ENCODE results near the gene CLRN1.

DNA sequence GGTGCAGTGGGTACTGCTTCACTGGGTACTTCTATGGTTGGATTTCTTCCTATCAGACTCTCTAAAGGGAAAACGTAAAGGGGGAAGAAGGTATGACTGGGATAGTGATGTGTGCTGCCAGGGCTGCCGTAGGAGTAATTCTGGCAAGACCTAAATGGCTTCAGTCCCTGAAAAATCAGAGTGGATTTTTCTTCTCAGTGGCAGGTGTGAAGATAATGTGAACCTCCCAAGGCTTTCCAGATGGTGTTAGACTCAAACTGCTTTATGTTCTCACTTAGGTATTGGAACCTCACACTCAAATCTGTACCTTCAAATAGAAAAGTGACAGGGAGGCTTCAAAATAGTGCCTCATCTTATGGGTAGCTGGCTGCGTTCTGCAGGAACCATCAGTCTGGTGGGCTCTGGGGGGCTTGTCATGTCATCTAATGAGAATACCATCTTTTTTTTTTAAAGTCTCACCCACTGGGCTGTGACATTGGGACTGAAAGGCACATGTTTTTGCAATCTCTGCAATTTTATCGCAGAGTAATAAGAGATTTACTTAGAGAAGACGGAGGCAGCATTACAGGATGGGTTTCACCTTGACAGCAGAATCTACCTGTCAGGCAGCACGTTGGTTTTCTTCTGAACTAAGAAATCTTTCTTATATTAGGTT is 95.8 kb downstream of the CLRN1 start:
- TF ChIP-seq CSRNP3 (CRISPR knock-in tag; IDR thresholded peaks at IDR 0.05) = no peak
- no peak for TF ChIP-seq ESRRG (CRISPR knock-in tag; IDR thresholded peaks at IDR 0.05)
- TF ChIP-seq CREB5 (CRISPR knock-in tag; IDR thresholded peaks at IDR 0.05; ENCODE audit: low read depth) = no peak
- TF ChIP-seq ZNF565 (CRISPR knock-in tag; conservative IDR thresholded peaks at IDR 0.05; ENCODE audit: low read depth) = no peak
- no peak for TF ChIP-seq TCF4 (CRISPR knock-in tag; IDR thresholded peaks at IDR 0.05; ENCODE audit: borderline replicate concordance)
- TF ChIP-seq ZFP3 (CRISPR knock-in tag; IDR thresholded peaks at IDR 0.05) = no peak
- no peak for TF ChIP-seq PATZ1 (CRISPR knock-in tag; IDR thresholded peaks at IDR 0.05; ENCODE audit: borderline replicate concordance)
- no peak for TF ChIP-seq ARNTL (CRISPR knock-in tag; IDR thresholded peaks at IDR 0.05; ENCODE audit: borderline replicate concordance, low read depth)
- no peak for TF ChIP-seq RARB (CRISPR knock-in tag; IDR thresholded peaks at IDR 0.05)
- TF ChIP-seq TOX (CRISPR knock-in tag; IDR thresholded peaks at IDR 0.05; ENCODE audit: borderline replicate concordance) = no peak
- TF ChIP-seq ISL1 (CRISPR knock-in tag; IDR thresholded peaks at IDR 0.05) = no peak
- TF ChIP-seq, protein P1, sequence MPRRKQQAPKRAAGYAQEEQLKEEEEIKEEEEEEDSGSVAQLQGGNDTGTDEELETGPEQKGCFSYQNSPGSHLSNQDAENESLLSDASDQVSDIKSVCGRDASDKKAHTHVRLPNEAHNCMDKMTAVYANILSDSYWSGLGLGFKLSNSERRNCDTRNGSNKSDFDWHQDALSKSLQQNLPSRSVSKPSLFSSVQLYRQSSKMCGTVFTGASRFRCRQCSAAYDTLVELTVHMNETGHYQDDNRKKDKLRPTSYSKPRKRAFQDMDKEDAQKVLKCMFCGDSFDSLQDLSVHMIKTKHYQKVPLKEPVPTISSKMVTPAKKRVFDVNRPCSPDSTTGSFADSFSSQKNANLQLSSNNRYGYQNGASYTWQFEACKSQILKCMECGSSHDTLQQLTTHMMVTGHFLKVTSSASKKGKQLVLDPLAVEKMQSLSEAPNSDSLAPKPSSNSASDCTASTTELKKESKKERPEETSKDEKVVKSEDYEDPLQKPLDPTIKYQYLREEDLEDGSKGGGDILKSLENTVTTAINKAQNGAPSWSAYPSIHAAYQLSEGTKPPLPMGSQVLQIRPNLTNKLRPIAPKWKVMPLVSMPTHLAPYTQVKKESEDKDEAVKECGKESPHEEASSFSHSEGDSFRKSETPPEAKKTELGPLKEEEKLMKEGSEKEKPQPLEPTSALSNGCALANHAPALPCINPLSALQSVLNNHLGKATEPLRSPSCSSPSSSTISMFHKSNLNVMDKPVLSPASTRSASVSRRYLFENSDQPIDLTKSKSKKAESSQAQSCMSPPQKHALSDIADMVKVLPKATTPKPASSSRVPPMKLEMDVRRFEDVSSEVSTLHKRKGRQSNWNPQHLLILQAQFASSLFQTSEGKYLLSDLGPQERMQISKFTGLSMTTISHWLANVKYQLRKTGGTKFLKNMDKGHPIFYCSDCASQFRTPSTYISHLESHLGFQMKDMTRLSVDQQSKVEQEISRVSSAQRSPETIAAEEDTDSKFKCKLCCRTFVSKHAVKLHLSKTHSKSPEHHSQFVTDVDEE (CRISPR knock-in tag; IDR thresholded peaks at IDR 0.05) = no peak

Data from SK-N-SH treated with all-trans-retinoic acid at 6 μM for 48 hours (cell line).